Stimulated activated memory B cell treated with anti-CD40 and anti-IgM and Interleukin-4, amounts not matched to agents 10 μg/mL and 1 μg/mL and 100 μg/mL, for 72 hours (primary cell): ENCODE data around the gene AEBP2.

Experiments
- ATAC-seq: fragments of 150-1000 bp; cut with Tn5 transposase; 2 replicates; pipeline ENCODE4 v1.10.0; 2021
- H3K27ac Mint-ChIP-seq: one replicate; pipeline ENCODE4 v1.8.0; 2022; ENCODE audit warnings: mild to moderate bottlenecking, mixed read lengths
- H3K27me3 Mint-ChIP-seq: one replicate; pipeline ENCODE4 v1.8.0; 2022; ENCODE audit warnings: mixed read lengths
- H3K36me3 Mint-ChIP-seq: one replicate; pipeline ENCODE4 v1.8.0; 2022; ENCODE audit warnings: mixed read lengths
- H3K4me1 Mint-ChIP-seq: one replicate; pipeline ENCODE4 v1.8.0; 2022; ENCODE audit warnings: mixed read lengths
- H3K4me3 Mint-ChIP-seq: one replicate; pipeline ENCODE4 v1.8.0; 2022; ENCODE audit warnings: mild to moderate bottlenecking, moderate library complexity, mixed read lengths
- H3K9me3 Mint-ChIP-seq: one replicate; pipeline ENCODE4 v1.8.0; 2022; ENCODE audit warnings: mixed read lengths

AEBP2 gene

DNA sequence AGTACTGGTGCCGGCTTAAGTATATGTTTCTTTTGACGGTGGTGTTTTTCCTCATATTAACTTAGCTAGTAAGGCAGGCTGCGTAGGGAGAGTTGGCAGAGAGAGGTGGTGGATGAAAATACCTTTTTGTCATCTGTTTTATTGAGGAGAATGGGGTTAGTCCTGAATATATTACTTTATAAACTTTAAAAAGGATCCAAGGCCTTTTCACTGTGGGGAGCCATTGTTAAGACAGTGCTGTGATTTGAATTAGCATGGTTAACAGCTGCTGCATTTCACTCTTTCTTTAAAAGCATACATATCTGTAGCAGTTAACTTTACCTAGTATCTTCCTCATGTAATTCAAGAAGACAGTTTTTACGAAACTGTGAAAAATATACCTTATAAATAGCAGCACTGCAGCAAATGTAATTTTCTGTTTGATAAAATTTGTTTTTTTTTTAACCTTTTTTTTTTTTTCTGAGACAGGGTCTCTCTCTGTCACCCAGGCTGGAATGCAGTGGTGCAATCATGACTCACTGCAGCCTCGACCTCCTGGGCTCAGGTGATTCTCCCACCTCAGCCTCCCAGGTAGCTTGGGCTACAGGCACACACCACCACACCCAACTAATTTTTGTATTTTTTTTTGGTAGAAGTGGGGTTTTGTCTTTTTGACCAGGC lies 57.1 kb downstream of the AEBP2 start:
- H3K27ac Mint-ChIP-seq = no peak overlapping the region
- no peaks in the 10 kb centered on the region for H3K9me3 Mint-ChIP-seq

DNA sequence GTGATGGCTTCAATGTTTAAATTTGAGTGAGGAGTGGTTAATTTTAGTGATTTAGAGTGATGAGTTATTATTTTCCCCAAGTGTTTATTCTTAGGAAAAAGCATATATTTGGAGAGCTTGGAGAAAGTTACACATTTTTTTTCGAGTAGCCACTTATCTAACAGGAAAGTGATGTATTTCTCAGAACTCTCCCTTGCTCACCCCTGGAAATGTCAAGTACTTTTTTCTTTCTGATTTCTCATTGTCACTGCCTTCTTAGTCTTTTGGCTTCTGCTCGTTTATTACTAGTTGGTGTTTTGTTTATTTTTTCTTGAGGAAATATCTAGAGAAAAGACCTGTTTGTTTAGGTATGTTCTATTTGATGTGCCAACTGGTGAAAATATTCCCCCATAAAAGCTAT lies 58.8 kb downstream of the AEBP2 start:
- no peak for ATAC-seq
- no peak overlapping the region for H3K4me3 Mint-ChIP-seq
- H3K36me3 Mint-ChIP-seq = peaks cover 46% of the 10 kb centered on the region

More for the DNA sequence above, 57.1 kb downstream of the AEBP2 start:
- Mint-ChIP-seq H3K27me3 (no peaks in the 10 kb centered on the region), H3K36me3 (peaks cover 35% of the 10 kb centered on the region), H3K4me3 (no peak overlapping the region), H3K4me1 (peaks cover 21% of the 10 kb centered on the region)
- no peak for ATAC-seq

DNA sequence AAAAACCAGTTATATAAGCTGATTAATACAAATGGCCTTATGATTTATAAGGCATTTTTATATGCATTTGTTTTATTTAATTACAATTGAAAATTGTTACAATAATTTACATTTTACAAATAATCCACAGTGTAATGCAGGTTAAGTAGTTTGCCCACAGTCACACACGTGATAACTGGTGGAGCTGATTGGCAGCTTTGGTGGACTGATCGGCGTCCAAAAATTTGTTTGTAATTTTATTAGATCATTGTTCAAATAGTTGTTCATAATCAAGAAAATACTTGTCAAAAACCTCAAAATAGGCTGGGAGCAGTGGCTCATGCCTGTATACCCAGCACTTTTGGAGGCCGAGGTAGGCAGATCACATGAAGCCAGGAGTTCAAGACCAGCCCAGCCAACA lies 59.7 kb downstream of the AEBP2 start:
- Mint-ChIP-seq H3K4me3 (no peak overlapping the region), H3K36me3 (peaks cover 48% of the 10 kb centered on the region), H3K27me3 (no peaks in the 10 kb centered on the region), H3K9me3 (no peaks in the 10 kb centered on the region), H3K4me1 (peaks cover 6% of the 10 kb centered on the region), H3K27ac (no peak overlapping the region)
- no peak for ATAC-seq

More for the DNA sequence above, 58.8 kb downstream of the AEBP2 start:
- Mint-ChIP-seq H3K9me3 (no peaks in the 10 kb centered on the region), H3K27me3 (no peaks in the 10 kb centered on the region), H3K27ac (no peak overlapping the region), H3K4me1 (peaks cover 6% of the 10 kb centered on the region)

DNA sequence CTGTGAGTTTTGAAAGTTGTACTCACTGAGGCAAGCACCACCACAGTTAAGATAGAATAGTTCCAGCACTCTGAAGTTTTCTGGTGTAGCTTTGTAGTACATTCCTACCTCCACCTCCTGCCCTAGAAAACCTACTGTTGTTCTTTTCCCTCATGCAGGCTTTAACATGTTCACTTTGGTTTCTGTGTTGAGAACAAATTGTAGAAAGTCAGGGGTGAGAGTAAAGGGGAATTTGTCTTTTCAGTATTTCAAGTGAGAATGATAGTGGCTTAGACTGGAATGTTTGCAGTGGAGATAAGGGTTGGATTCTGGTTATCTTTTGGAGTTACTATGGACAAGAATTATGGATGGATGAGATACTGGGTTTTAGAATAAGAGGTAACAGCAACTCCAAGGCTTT lies 67.2 kb downstream of the AEBP2 start:
- peaks cover 28% of the 10 kb centered on the region for H3K4me1 Mint-ChIP-seq
- no peaks in the 10 kb centered on the region for H3K9me3 Mint-ChIP-seq
- no peak overlapping the region for H3K27ac Mint-ChIP-seq
- H3K4me3 Mint-ChIP-seq = no peak overlapping the region
- no peaks in the 10 kb centered on the region for H3K27me3 Mint-ChIP-seq
- H3K36me3 Mint-ChIP-seq = peaks cover 65% of the 10 kb centered on the region
- ATAC-seq = no peak

DNA sequence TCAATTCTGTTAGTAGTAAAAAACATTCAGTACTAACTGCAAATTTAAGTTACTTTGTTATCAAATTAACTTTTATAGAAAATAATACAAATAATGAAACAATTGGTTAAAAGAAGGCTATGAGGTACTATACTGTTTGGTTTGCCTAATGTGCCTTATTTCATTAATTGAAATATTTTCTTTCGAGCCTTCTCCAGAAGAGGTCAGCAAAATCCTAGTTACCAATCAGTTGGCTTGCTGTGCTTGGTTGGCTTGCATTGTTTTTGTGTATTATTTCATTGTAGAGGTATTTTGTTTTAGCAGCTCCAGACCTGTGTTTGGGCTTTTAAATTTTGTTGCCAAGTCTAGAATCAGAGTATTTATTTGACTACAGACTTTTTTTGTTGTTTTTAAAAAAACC lies 68.5 kb downstream of the AEBP2 start:
- no peak for ATAC-seq
- H3K9me3 Mint-ChIP-seq = no peaks in the 10 kb centered on the region
- peaks cover 60% of the 10 kb centered on the region for H3K36me3 Mint-ChIP-seq
- H3K4me1 Mint-ChIP-seq = peaks cover 28% of the 10 kb centered on the region
- no peak overlapping the region for H3K4me3 Mint-ChIP-seq
- no peaks in the 10 kb centered on the region for H3K27me3 Mint-ChIP-seq
- H3K27ac Mint-ChIP-seq = no peak overlapping the region

DNA sequence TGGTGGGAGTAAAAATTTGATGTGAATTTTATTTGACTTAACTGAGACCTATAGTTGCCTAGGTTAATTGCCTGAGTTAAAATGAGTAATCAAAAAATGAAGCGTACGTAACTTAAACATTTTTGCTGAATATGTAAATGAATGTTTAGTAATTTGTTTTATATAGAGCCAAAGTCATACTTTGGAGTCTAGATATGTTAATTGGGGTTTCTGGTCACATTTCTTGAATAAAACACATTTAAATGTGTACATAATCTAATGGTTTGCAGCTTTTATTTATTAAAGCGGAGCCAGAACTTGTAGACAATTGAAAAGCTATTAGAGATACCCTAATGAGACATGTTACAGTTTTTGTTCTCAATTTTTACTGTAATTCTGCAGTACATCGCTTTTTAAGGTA lies 71.2 kb downstream of the AEBP2 start:
- Mint-ChIP-seq H3K36me3 (peaks cover 55% of the 10 kb centered on the region), H3K9me3 (no peaks in the 10 kb centered on the region), H3K27ac (no peak overlapping the region), H3K27me3 (no peaks in the 10 kb centered on the region), H3K4me3 (no peak overlapping the region), H3K4me1 (peaks cover 16% of the 10 kb centered on the region)
- no peak for ATAC-seq

DNA sequence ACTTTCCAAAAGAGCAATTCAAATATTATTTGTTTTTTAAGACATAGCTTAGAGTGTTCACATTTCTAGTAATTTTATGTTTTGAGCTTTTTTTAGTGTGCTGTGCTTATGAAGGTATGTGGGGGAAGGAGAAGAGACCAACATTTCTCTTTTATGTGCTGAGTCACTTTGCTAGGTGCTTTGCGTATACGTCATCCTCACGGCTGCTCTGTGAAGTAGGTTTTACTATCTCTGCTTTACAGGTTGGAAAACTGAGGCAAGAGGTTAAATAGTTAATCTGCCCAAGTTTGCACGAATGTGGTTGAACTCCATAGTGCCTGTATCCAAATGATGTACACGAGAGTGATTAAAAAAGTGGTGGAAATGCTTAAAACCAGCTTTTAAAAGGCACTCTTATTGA lies 75.9 kb downstream of the AEBP2 start:
- Mint-ChIP-seq H3K27me3 (no peaks in the 10 kb centered on the region), H3K36me3 (peaks cover 48% of the 10 kb centered on the region), H3K9me3 (no peaks in the 10 kb centered on the region), H3K4me1 (no peaks in the 10 kb centered on the region), H3K4me3 (no peak overlapping the region), H3K27ac (no peak overlapping the region)
- no peak for ATAC-seq

DNA sequence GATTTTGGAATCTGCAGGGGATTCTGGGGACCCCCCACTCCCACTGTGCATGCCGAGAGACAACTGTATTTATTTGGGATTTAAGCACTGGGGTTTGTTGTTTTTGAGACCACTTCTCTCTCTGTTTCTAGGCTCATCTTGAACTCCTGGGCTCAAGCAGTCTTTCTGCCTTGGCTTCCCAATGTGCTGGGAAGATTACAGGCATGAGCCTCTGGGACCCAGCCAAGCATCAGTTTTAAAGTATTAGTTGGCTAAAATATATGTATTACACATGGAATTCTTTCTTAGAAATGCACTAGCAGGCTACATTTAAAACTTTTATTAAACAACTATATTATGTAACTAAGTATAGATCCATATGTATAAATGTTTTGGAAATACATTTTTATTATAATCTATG lies 78.3 kb downstream of the AEBP2 start:
- no peaks in the 10 kb centered on the region for H3K9me3 Mint-ChIP-seq
- no peaks in the 10 kb centered on the region for H3K27me3 Mint-ChIP-seq
- no peak for ATAC-seq
- no peaks in the 10 kb centered on the region for H3K4me1 Mint-ChIP-seq
- peaks cover 34% of the 10 kb centered on the region for H3K36me3 Mint-ChIP-seq
- H3K27ac Mint-ChIP-seq = no peak overlapping the region
- no peak overlapping the region for H3K4me3 Mint-ChIP-seq

DNA sequence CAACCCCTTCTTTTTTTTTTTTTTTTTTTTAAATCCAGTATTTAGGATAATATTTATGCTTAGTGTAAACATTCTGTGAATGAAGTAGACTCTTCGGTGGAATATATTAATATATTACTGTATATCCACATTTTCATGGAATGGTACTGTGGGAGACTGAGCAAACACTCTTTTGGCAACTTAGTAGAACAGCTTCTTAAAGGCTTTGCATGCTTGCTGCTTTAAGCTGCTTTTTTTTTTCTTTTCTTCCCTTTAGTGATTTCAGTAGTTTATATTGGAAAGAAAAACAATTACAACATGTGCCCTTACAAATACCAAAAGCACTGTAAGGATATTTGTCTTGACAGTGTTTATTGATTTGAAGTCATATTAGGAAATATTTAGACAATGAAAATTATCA lies 78.9 kb downstream of the AEBP2 start:
- Mint-ChIP-seq H3K27ac (no peak overlapping the region), H3K27me3 (no peaks in the 10 kb centered on the region), H3K4me3 (no peak overlapping the region), H3K36me3 (peaks cover 33% of the 10 kb centered on the region), H3K9me3 (no peaks in the 10 kb centered on the region), H3K4me1 (no peaks in the 10 kb centered on the region)
- ATAC-seq = no peak

DNA sequence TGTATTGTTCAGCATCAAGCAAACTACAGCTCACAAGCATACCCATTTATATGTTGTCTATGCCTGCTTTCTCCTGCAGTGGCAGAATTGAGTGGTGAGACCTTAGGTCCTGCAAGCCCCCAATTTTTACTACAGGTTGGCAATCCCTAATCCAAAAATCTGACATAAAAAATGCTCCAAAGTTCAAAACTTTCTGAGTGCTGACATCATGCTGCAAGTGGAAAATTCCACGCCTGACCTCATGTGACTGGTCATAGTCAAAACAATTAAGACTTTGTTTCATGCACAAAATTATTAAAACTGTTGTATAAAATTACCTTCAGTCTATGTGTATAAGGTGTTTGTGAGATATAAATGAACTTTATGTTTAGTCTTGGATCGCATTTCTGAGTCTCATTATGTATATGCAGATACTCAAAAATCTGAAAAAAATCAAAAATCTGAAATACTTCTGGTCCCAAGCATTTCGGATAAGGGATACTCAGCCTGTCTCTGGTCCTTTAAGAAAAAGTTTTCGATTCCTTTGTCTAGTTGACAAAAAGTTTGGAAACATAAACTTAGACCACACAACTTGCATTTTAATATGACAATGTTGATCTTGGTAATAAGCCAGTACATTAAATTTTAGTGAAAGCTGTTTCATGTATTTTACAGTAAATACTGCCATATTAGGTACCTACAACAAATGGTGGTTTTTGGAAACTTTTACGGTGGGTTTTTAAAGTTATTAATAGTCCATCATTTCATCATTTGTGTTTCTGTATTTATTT lies 81.5 kb downstream of the AEBP2 start:
- no peak overlapping the region for H3K27ac Mint-ChIP-seq
- no peak for ATAC-seq
- no peaks in the 10 kb centered on the region for H3K27me3 Mint-ChIP-seq
- no peaks in the 10 kb centered on the region for H3K4me1 Mint-ChIP-seq
- H3K36me3 Mint-ChIP-seq = peaks cover 31% of the 10 kb centered on the region
- H3K4me3 Mint-ChIP-seq = no peak overlapping the region
- no peaks in the 10 kb centered on the region for H3K9me3 Mint-ChIP-seq

DNA sequence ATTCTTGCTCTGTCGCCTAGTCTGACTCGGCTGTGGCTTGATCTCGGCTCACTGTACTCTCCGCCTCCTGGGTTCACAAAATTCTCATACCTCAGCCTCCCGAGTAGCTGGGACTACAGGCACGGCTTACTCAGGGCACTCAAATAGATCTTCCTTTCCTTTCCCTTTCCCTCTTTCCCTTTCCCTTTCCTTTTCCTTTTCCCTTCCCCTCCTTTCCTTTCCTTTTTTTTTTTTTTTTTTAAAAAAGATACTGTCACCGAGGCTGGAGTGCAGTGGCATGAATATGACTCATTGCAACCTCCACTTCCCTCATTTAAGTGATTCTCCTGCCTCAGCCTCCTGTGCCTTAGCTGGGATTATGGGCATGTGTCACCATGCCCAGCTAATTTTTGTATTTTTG lies 86.0 kb downstream of the AEBP2 start:
- Mint-ChIP-seq H3K9me3 (no peaks in the 10 kb centered on the region), H3K27me3 (no peaks in the 10 kb centered on the region), H3K4me1 (no peaks in the 10 kb centered on the region), H3K27ac (no peak overlapping the region), H3K4me3 (no peak overlapping the region), H3K36me3 (peaks cover 37% of the 10 kb centered on the region)
- no peak for ATAC-seq

DNA sequence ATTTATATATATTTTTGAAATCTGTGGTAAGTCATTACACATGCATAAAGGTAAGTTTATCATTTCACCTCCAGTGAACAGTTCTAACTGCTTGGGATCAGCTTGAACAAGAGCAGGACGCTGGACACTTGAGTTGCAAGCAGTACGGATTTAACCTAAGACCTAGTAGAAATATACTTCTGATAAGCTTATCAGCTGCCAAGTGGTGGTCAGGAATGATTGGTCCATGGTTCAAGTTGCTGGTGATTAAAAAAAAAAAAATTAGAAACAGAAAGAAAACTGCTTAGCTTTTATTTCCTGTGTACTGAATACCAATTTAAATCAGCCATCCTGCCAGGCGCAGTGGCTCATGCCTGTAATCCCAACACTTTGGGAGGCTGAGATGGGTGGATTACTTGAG lies 88.6 kb downstream of the AEBP2 start:
- no peak overlapping the region for H3K4me3 Mint-ChIP-seq
- peaks cover 45% of the 10 kb centered on the region for H3K36me3 Mint-ChIP-seq
- H3K27me3 Mint-ChIP-seq = no peaks in the 10 kb centered on the region
- no peak for ATAC-seq
- no peaks in the 10 kb centered on the region for H3K9me3 Mint-ChIP-seq
- H3K4me1 Mint-ChIP-seq = no peaks in the 10 kb centered on the region
- H3K27ac Mint-ChIP-seq = no peak overlapping the region

DNA sequence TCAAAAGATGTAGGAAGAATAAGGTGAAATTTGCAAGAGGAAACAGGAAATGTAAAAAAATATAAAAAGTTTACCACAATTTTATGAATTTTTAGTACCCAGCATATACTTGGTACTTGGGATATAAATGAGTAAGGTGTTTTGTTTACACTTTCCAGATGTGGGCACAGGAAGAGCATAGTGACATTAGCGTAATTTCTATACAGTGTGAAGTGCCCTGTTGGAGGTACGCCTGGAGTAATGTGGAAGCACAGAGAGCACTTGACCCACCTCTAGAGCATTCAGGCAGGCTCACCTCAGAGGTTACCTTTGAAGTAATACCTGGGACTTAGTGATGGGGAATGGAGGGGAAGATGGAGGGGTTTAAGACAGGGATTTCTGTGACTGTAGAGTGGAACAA lies 89.5 kb downstream of the AEBP2 start:
- ATAC-seq = no peak
- H3K27me3 Mint-ChIP-seq = no peaks in the 10 kb centered on the region
- H3K27ac Mint-ChIP-seq = no peak overlapping the region
- peaks cover 46% of the 10 kb centered on the region for H3K36me3 Mint-ChIP-seq
- no peak overlapping the region for H3K4me3 Mint-ChIP-seq
- no peaks in the 10 kb centered on the region for H3K4me1 Mint-ChIP-seq
- H3K9me3 Mint-ChIP-seq = peaks cover under 1% of the 10 kb centered on the region

DNA sequence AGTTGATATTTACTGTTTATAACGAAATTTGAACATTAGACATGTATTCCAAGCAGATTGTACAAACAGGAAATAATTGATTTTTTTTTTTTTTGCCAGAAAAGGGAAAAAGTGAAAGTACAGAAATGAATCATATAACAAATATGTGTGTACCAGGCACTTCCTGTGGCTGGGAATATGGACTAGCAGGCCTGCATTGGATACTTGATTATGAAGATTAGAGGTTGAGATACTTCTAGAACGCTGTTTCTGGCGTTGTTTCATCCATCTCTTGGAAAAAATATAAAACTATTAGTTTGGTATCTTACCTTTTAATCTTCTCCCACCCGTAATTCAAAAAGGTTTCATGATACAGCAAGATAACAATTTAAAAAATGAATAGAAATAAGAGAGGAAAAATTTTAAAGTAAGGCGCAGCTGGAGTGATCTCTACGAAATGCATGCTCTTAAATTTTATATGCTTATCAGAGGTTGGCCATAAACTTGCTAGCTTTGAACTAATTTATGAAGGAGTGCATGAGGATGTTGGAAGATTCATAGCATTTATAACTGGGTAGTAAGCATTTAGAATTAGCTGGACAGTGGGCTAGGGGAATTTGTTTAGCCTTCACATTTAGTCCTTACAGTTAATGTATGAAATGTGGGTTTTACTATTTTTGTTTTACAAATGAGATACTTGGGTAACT lies 90.8 kb downstream of the AEBP2 start:
- no peak for ATAC-seq
- H3K36me3 Mint-ChIP-seq = peaks cover 50% of the 10 kb centered on the region
- no peak overlapping the region for H3K4me3 Mint-ChIP-seq
- peaks cover 7% of the 10 kb centered on the region for H3K9me3 Mint-ChIP-seq
- no peaks in the 10 kb centered on the region for H3K4me1 Mint-ChIP-seq
- no peaks in the 10 kb centered on the region for H3K27me3 Mint-ChIP-seq
- no peak overlapping the region for H3K27ac Mint-ChIP-seq

DNA sequence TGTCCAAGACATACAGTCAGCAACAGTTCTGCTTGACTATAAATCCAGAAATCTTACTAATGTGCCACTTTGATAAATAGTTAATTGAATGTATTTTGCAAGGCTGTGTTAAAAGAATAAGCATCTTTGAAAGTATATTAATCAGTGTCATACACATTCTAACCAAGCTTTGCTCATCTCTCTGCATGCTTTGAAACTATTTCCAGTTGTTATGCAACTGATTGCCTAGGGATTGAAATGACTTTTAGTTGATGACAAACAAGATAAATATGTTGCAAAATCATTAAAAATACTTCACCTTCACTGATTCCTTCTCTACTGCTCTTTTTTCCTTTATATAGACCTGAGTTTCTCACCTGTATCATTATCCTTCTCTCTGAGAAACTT lies 91.3 kb downstream of the AEBP2 start:
- Mint-ChIP-seq H3K4me3 (no peak overlapping the region), H3K9me3 (peaks cover 12% of the 10 kb centered on the region), H3K27ac (no peak overlapping the region), H3K27me3 (no peaks in the 10 kb centered on the region), H3K4me1 (no peaks in the 10 kb centered on the region), H3K36me3 (peaks cover 50% of the 10 kb centered on the region)
- ATAC-seq = no peak

DNA sequence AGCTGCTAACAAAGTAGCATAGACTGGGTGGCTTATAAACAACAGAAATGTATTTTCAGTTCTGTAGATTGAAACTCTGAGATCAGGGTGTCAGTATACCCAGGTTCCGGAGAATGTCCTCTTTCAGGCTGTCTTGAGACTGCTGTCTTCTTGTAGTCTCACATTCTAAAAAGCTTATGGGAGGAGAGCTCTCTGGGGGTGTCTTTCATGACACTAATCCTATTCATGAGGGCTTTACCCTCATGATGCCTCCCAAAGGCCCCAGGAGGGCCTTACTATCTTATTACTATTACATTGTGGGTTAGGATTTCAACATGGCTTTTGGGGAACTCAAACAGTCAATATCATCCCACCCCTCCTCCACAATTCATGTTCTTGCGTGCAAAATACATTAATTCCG lies 94.3 kb downstream of the AEBP2 start:
- no peaks in the 10 kb centered on the region for H3K27me3 Mint-ChIP-seq
- H3K9me3 Mint-ChIP-seq = peaks cover 18% of the 10 kb centered on the region
- H3K36me3 Mint-ChIP-seq = peaks cover 45% of the 10 kb centered on the region
- H3K27ac Mint-ChIP-seq = no peak overlapping the region
- ATAC-seq = no peak
- H3K4me3 Mint-ChIP-seq = no peak overlapping the region
- no peaks in the 10 kb centered on the region for H3K4me1 Mint-ChIP-seq
